RWPE2 (cell line): ENCODE results near the gene DDA1.

Experiments used
- ATAC-seq: fragments of 200-7000 bp; cut with Tn5 transposase; 3 replicates; pipeline ENCODE4 v1.9.1; 2021; ENCODE audit warnings: low read depth
- DNase-seq: peaks from one replicate; pipeline ENCODE4 v3.0.0-alpha.2; 2020; ENCODE audit warnings: low spot score
- H3K27ac ChIP-seq: fragments of 450-650 bp; 2 replicates; pipeline ENCODE4 v1.5.1; 2017; ENCODE audit warnings: mild to moderate bottlenecking; ENCODE audit not compliant: poor library complexity, severe bottlenecking
- H3K27me3 ChIP-seq: fragments of 250-450 bp; sonication (Bioruptor Pico); 2 replicates; pipeline ENCODE4 v1.5.1; 2021; ENCODE audit warnings: mild to moderate bottlenecking, moderate library complexity; ENCODE audit not compliant: insufficient read depth, poor library complexity, severe bottlenecking
- H3K36me3 ChIP-seq: fragments of 250-450 bp; sonication (Bioruptor Pico); 2 replicates; pipeline ENCODE4 v1.5.1; 2020; ENCODE audit warnings: low read depth, mild to moderate bottlenecking, moderate library complexity
- H3K4me1 ChIP-seq: fragments of 250-450 bp; sonication (Bioruptor Pico); 2 replicates; pipeline ENCODE4 v1.5.1; 2021; ENCODE audit warnings: mild to moderate bottlenecking, moderate library complexity; ENCODE audit not compliant: insufficient read depth, poor library complexity, severe bottlenecking
- H3K4me3 ChIP-seq: fragments of 250-450 bp; sonication (Bioruptor Pico); 2 replicates; pipeline ENCODE4 v1.5.1; 2021; ENCODE audit warnings: mild to moderate bottlenecking, moderate library complexity; ENCODE audit not compliant: severe bottlenecking
- H3K9me3 ChIP-seq: fragments of 250-450 bp; sonication (Bioruptor Pico); 2 replicates; pipeline ENCODE4 v1.5.1; 2021; ENCODE audit warnings: mild to moderate bottlenecking, moderate library complexity; ENCODE audit not compliant: severe bottlenecking
- CTCF ChIP-seq: fragments of 450-650 bp; IDR thresholded peaks from one replicate; pipeline ENCODE4 v1.5.1; 2017; ENCODE audit warnings: mild to moderate bottlenecking, moderate library complexity; ENCODE audit not compliant: poor library complexity, severe bottlenecking

The DDA1 gene

GRCh38 chr19:17309198-17309964 lies at the start of gene DDA1:
DDA1 (plus strand) TSS chr19:17309563; CDS start chr19:17309655, 92 bp downstream.
- H3K36me3 ChIP-seq = peaks cover 19% of the 10 kb centered on the region
- H3K4me1 ChIP-seq = peaks cover 11% of the 10 kb centered on the region
- peak within 1 kb of the TSS; percentile 60 for H3K4me3 ChIP-seq
- peak; percentile 99 for DNase-seq
- no peaks in the 10 kb centered on the region for H3K27me3 ChIP-seq
- no peak for TF ChIP-seq CTCF
- peak within 1 kb of the TSS; percentile 66 for H3K27ac ChIP-seq
- ATAC-seq = peak; percentile 80
- no peaks in the 10 kb centered on the region for H3K9me3 ChIP-seq

- Histone ChIP-seq H3K27me3 (no peaks in the 10 kb centered on the region), H3K4me1 (no peaks in the 10 kb centered on the region), H3K36me3 (no peaks in the 10 kb centered on the region), H3K9me3 (no peaks in the 10 kb centered on the region), H3K27ac (no peak overlapping the region), H3K4me3 (no peak overlapping the region)
- ATAC-seq = no peak
- TF ChIP-seq CTCF = no peak
- no peak for DNase-seq
Measured at GRCh38 chr19:17259934-17260333, 49.4 kb upstream of the DDA1 start.

- Histone ChIP-seq H3K36me3 (no peaks in the 10 kb centered on the region), H3K9me3 (no peaks in the 10 kb centered on the region), H3K27me3 (no peaks in the 10 kb centered on the region), H3K4me3 (no peak overlapping the region), H3K4me1 (no peaks in the 10 kb centered on the region), H3K27ac (no peak overlapping the region)
- peak; percentile 95 for TF ChIP-seq CTCF
- peak; percentile 97 for ATAC-seq
- DNase-seq = no peak
Measured at GRCh38 chr19:17260842-17261325, 48.5 kb upstream of the DDA1 start.

- TF ChIP-seq CTCF = no peak
- no peak for DNase-seq
- H3K27ac ChIP-seq = no peak overlapping the region
- no peaks in the 10 kb centered on the region for H3K9me3 ChIP-seq
- no peak for ATAC-seq
- H3K4me1 ChIP-seq = no peaks in the 10 kb centered on the region
- H3K27me3 ChIP-seq = no peaks in the 10 kb centered on the region
- H3K36me3 ChIP-seq = no peaks in the 10 kb centered on the region
- H3K4me3 ChIP-seq = no peak overlapping the region
Measured at GRCh38 chr19:17262557-17262956, 46.8 kb upstream of the DDA1 start.
